MCF 10A (cell line): Measurements from ENCODE around the gene HTRA2. TPM values are rescaled to one million over a fixed set of nuclear protein-coding genes. Genes with fewer than 3 reads are reported as not detected.

ENCODE experiments used
- BruUV-seq: library from RNA; stranded (reverse); fragments of 400-500 nt; replicated peaks from 2 replicates; lab custom pipeline; 2021; lab: Mats Ljungman, UMichigan
- CTCF ChIA-PET: fragments of 300-600 bp; sonication (Branson Sonifier 250); formaldehyde crosslinking; extraction: SDS; loops from one replicate; lab custom pipeline; 2021; ENCODE audit warnings: antibody characterized with exemption, inconsistent platforms; lab: Yijun Ruan, JAX
- POLR2A ChIA-PET: fragments of 300-600, 350-650 bp; sonication (Branson Sonifier 250); formaldehyde crosslinking; extraction: SDS; loops from one replicate; lab custom pipeline; 2020; ENCODE audit warnings: antibody characterized with exemption, inconsistent platforms; lab: Yijun Ruan, JAX
- DNase-seq: peaks from one replicate; pipeline ENCODE4 v3.0.0-alpha.2; 2018; ENCODE audit not compliant: unreplicated experiment
- H3K27ac Mint-ChIP-seq: one replicate; pipeline ENCODE4 v1.8.0; 2022; ENCODE audit warnings: mild to moderate bottlenecking, low read depth, mixed read lengths; ENCODE audit not compliant: unreplicated experiment
- H3K27me3 Mint-ChIP-seq: one replicate; pipeline ENCODE4 v1.8.0; 2022; ENCODE audit warnings: mixed read lengths; ENCODE audit not compliant: insufficient read depth, unreplicated experiment
- H3K36me3 Mint-ChIP-seq: one replicate; pipeline ENCODE4 v1.8.0; 2022; ENCODE audit warnings: mild to moderate bottlenecking, moderate library complexity, mixed read lengths; ENCODE audit not compliant: insufficient read depth, unreplicated experiment
- H3K4me1 Mint-ChIP-seq: one replicate; pipeline ENCODE4 v1.8.0; 2022; ENCODE audit warnings: mixed read lengths; ENCODE audit not compliant: insufficient read depth, unreplicated experiment
- H3K4me3 Mint-ChIP-seq: one replicate; pipeline ENCODE4 v1.8.0; 2022; ENCODE audit warnings: mild to moderate bottlenecking, moderate library complexity, mixed read lengths; ENCODE audit not compliant: unreplicated experiment
- H3K9me3 Mint-ChIP-seq: one replicate; pipeline ENCODE4 v1.8.0; 2022; ENCODE audit warnings: mixed read lengths; ENCODE audit not compliant: unreplicated experiment
- CTCF ChIP-seq: fragments of 200-600 bp; IDR thresholded peaks from one replicate; pipeline ENCODE4 v1.8.0; 2022; ENCODE audit warnings: antibody characterized with exemption, mild to moderate bottlenecking; ENCODE audit not compliant: unreplicated experiment
- intact Hi-C: fragments of 100-400 bp; cut with micrococcal nuclease; formaldehyde crosslinking; loops from 2 replicates; pipeline ENCODE4 v1.14.1; 2022
- total RNA-seq: library from RNA; stranded (reverse); gene quantifications from 2 replicates; pipeline ENCODE4 v1.2.3, GENCODE V29; 2022

Gene HTRA2
- total RNA-seq, 1 experiment from 2014 or later = 27.6 TPM

GRCh38 chr2:74488643-74489481 is 40.9 kb upstream of the HTRA2 start:
- no peaks in the 10 kb centered on the region for H3K27me3 Mint-ChIP-seq
- CTCF ChIA-PET = interaction anchor here (1.0 to 1.2 kb wide), 4 partner anchors 18 to 99 kb away, joined by 3 to 4 read pairs (median 4); no protein-coding TSS in a partner anchor
- intact Hi-C loops = no loop called here
- no peak for DNase-seq
- H3K36me3 Mint-ChIP-seq = peaks cover 18% of the 10 kb centered on the region
- H3K27ac Mint-ChIP-seq = no peak overlapping the region
- BruUV-seq = no TSS peak
- peaks cover 5% of the 10 kb centered on the region for H3K4me1 Mint-ChIP-seq
- H3K4me3 Mint-ChIP-seq = no peak overlapping the region
- POLR2A ChIA-PET = interaction anchor here (0.6 to 1.4 kb wide), 4 partner anchors 42 to 98 kb away, joined by 3 to 5 read pairs (median 3); no protein-coding TSS in a partner anchor
- TF ChIP-seq CTCF = no peak
- no peaks in the 10 kb centered on the region for H3K9me3 Mint-ChIP-seq

DNA sequence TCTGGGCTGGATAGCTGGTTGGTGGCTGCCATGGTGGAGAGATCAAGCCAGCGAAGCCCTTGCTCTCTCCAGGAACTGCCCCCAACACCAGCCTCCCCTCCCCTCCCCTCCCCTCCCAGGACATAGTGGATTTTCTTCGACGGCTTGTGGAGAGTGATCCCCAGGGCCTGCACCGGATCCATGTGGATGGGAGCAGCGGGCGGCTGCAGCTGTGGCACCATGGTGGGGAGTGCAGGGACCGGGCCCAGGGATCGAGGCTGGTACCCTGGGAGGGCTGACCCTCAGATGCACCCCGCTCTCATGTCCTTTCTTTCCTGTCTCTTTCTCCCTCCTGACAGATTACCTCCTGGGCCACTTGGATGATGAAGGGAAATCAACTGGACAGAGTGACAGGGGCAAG is 39.8 kb upstream of the HTRA2 start:
- Mint-ChIP-seq H3K9me3 (no peaks in the 10 kb centered on the region), H3K36me3 (peaks cover 18% of the 10 kb centered on the region), H3K4me1 (peaks cover 5% of the 10 kb centered on the region), H3K27ac (no peak overlapping the region), H3K4me3 (no peak overlapping the region), H3K27me3 (no peaks in the 10 kb centered on the region)
- no peak for DNase-seq
- no TSS peak for BruUV-seq
- ChIA-PET POLR2A (interaction anchor here (1.1 to 1.2 kb wide), 2 partner anchors 11 to 97 kb away, joined by 3 read pairs; no protein-coding TSS in a partner anchor), CTCF (interaction anchor here (1.0 to 1.2 kb wide), 3 partner anchors 16 to 98 kb away, joined by 3 to 4 read pairs (median 4); no protein-coding TSS in a partner anchor)
- intact Hi-C loops = no loop called here
- no peak for TF ChIP-seq CTCF

DNA sequence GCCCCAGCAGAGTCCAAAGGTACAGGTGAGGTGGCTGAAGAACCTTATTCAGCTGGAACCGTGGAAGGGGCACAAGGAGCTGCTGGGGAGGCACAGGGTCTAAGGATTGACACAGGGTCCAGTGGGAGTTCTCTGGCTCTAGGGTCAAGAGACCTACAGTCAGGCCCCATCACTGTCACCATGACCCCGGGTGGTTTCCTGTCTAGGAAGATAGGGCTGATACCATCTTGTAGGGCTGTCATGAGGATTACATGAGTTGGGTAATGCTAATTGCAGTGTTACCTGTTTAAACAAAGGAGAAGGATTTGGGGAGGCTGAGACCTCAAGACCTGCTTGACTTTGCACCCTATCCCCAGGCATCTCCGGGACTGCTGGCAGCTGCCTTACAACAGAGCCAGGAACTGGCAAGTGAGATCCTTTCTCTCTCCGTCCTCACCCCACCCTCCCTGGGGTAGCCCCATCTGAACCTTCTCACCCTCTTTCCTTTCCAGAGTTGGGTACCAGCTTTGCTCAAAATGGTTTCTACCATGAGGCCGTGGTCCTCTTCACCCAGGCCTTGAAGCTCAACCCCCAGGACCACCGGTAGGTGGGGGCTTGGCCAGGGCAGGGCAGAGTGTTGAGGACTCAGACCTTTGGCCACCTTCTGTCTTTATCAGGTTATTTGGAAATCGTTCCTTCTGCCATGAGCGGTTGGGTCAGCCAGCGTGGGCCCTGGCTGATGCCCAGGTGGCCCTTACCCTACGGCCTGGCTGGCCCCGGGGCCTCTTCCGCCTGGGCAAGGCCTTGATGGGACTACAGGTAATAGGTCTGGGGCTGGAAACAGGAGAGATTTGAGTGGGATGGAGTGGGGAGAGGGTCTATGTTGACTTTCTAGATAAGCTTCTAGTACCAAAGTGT is 37.8 kb upstream of the HTRA2 start:
- peaks cover 11% of the 10 kb centered on the region for H3K36me3 Mint-ChIP-seq
- no peak for DNase-seq
- H3K27ac Mint-ChIP-seq = no peak overlapping the region
- H3K4me3 Mint-ChIP-seq = no peak overlapping the region
- no peak for TF ChIP-seq CTCF
- H3K27me3 Mint-ChIP-seq = no peaks in the 10 kb centered on the region
- POLR2A ChIA-PET = interaction anchor here (1.0 to 1.5 kb wide), 4 partner anchors 9 to 15 kb away, joined by 3 to 6 read pairs (median 4); partner anchors contain the start of genes CCDC142, PCGF1 and TTC31
- H3K9me3 Mint-ChIP-seq = no peaks in the 10 kb centered on the region
- intact Hi-C loops = no loop called here
- CTCF ChIA-PET = interaction anchor here (0.5 to 1.3 kb wide), 3 partner anchors 26 to 98 kb away, joined by 3 to 4 read pairs (median 3); no protein-coding TSS in a partner anchor
- no TSS peak for BruUV-seq
- no peaks in the 10 kb centered on the region for H3K4me1 Mint-ChIP-seq
